ENCODE data around the gene ANGEL1.
A peak's percentile ranks its signal among the peaks of the same experiment; 100 is the strongest.

The ANGEL1 gene

DNA sequence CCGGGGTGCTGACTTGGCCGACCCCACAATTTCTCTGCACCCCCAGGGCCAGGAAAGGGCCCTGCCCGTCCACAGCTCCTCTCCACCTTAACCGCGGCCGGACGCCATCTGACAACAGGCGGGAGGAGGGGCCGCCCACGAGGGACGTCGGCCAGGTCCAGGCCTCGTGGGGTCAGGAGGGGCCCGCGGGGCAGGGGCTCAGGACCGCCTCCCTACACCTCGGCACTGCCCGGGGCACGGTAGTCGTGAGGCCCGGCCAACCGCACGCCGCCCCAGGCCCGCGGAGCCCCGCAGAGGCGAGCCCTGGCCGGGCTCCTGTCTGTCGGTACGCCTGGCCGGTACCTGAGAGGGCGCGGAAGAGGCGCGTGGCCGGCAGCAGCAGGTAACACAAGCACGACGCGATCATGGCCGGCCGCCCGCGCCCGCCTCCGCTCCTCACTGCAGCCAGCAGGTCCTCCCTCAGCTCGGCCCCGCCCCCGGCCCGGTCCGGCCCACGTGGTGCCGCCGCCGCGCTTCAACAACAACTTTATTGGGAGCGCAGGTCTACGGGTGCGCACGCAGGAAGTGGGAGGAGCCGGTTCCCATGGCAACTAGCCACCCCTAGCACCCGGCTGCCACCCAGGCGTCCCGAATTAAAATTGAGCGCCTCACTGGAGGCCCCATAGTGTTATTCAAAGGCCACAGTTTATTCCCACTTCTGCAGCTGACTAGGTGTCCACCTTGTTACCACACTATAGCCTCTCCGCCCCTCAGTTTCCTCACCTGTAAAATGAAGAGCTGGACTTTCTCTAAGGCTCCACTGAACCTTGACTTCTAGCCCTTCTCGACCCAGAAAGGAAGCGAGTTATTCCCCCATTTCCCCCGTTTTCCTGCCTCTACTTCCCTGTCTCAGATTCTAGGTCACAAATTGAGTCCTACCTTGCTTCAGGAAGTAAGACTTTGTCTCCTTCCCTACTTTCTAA, at the start of gene ANGEL1:
TSS of gene ANGEL1 (minus strand) at position 461 of the 962 bp plus-strand sequence. CDS start at position 406, 55 bp downstream.
- DNase-seq (ENCODE audit: low spot score), result peak; percentile 95

DNA sequence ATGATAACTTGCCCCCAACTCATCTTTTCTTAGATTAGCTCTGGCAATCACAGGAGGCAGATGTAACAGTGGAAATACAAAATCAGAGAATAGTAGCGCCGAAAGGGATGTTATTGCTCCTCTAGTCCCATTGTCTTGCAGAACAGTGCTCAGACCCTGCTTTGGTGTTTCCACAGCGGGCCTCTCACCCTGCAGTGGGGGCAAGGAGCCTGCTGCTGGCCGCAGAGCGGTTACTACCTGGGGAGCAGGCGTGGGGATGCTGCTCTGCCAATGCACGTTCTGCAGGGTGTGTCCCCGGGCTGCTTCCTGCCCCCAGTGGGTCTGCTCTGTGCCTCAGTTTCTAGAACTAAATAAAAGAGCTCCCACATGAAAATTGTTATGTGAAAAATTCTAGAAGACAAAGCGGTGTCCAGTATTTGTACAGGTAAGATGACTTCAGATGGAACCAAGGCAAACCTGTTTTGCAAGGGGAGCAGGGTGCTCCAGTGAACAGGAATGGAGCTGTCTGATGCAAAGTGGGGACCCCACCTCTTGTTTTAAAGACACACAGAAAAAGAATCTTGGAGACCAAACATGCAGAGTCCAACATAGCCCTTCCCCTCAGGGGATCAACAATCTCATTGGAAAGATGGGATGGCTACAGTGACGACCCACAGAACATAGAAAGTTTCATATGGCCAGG, 49.0 kb upstream of the ANGEL1 start:
- no peak for DNase-seq (ENCODE audit: low spot score)

DNA sequence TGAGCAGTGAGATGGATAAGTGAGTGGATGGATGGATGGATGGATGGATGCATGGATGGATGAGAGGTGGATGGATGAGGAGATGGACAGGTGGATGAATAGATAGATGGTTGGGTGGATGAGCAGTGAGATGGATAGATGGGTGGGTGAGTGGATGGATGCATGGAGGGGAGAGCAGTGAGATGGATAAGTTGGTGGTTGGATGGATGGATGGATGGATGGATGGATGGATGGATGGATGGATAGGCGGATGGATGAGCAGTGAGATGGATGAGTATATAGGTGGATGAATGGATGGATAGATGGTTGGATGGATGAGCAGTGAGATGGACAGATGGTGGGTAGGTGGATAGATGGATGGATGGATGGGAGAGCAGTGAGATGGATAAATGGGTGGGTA, 44.1 kb upstream of the ANGEL1 start:
- DNase-seq (ENCODE audit: low spot score), result no peak

DNA sequence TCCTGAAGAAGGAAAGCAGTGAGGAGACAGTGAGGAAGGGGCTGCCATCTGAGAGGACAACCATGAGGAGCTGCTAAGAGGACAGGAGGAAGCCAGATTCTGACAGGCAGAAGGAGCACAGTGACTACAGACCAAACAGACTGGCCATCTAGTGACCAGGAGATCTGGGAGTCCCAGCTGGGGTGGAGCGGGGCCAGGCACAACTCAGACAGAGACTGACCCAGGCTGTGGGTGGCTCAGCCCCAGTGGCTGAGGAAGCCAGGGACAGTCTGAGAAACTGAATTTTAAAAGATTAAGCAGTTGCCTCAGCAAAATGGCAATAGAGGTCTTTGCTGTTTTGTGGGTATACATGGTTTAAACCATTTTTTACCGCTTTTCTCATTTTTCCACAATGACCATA, 42.4 kb upstream of the ANGEL1 start:
- DNase-seq (ENCODE audit: low spot score), result no peak

DNA sequence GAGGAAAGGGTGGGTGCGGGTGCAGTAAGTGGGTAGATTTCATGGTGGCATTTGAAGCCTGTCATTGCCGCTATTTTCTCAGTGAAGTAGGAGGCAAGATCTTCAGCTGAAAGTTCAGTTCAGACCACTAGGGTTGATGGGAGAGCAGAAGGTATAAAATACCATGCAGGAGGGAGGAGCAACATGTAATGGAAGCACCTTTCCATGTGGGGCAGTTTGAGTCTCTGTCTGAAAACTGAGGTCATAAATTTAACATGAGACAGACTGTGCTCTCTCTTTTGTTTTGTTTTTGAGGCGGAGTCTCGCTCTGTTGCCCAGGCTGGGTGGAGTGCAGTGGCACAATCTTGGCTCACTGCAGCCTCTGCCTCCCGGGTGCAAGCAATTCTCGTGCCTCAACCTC, 36.2 kb upstream of the ANGEL1 start:
- DNase-seq (ENCODE audit: low spot score), result no peak

GRCh38 chr14:76846331-76847047, 33.8 kb upstream of the ANGEL1 start:
- no peak for DNase-seq (ENCODE audit: low spot score)

DNA sequence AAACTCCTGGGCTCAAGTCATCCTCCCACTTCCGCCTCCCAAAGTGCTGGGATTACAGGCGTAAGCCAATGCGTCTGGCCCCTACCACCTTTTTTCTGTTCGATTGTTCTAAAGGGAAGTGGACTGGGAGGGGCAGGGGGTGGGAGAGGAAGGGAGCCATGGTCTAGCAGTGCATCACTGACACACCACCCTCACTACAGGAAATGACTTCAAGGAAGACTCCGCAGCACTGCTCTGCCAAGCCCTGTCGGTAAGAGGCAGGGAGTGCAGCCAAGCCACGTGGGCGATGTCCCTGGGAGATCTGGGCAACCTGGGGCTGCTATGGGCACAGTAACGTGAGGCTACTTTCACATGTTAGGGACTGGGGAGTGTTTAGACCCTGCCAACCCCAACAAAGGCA, 31.5 kb upstream of the ANGEL1 start:
- DNase-seq (ENCODE audit: low spot score), result peak; percentile 69

GRCh38 chr14:76842414-76842813, 29.7 kb upstream of the ANGEL1 start:
- DNase-seq (ENCODE audit: low spot score), result no peak

- no peak for DNase-seq (ENCODE audit: low spot score)
These were observed 24.8 kb upstream of the ANGEL1 start for GRCh38 chr14:76837524-76837923.

- DNase-seq (ENCODE audit: low spot score), result peak; percentile 53
These were observed 23.4 kb upstream of the ANGEL1 start for GRCh38 chr14:76836029-76836630.

GRCh38 chr14:76834241-76834661, 21.6 kb upstream of the ANGEL1 start:
- DNase-seq (ENCODE audit: low spot score), result no peak

- DNase-seq (ENCODE audit: low spot score), result no peak
These were observed 20.3 kb upstream of the ANGEL1 start for GRCh38 chr14:76833011-76833410.

DNA sequence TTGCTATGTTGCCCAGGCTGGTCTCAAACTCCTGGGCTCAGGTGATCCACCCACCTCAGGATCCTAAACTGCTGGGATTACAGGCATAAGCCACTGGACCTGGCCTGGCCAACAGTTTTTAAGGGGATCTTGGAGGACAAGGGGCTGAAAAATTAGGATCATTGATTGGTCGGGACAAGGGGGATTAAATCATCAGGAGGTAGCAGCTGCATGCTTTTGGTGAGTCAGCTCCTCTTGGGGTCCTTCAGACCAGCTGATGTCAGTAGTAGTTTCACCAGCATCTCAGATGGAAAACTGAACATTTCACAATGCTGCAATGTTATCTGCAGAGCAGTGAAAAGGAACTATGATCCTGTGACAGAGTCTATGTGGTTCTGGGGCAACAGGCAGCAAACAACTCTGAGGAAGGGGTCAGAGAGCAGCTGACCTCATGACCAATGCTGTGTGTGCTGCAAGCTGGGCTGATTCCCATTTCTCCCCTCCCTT, 19.9 kb upstream of the ANGEL1 start:
- peak; percentile 49 for DNase-seq (ENCODE audit: low spot score)

DNA sequence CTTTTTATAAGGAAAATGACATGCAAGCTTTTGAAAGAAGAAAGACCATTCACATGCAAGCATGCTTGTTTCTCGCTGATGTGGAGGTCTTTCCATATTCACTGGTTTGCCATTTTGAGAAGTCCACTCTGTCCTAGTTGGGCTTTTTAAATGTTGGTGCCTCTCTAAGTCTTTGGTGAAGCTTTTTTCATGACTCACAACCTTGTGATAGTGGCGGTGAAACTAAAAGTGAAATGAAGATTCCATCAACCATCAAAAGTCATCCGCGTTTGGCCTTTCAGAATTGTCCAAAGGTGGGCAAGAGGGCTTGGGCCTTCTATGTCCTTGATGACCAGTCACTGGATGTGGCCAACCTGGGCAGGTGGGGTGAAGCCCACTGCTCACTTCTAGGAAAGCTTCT, 17.9 kb upstream of the ANGEL1 start:
- no peak for DNase-seq (ENCODE audit: low spot score)

GRCh38 chr14:76829650-76830421, 17.2 kb upstream of the ANGEL1 start:
- DNase-seq (ENCODE audit: low spot score), result peak; percentile 95

- DNase-seq (ENCODE audit: low spot score), result peak; percentile 46
These were observed 16.3 kb upstream of the ANGEL1 start for GRCh38 chr14:76829013-76829365.

- no peak for DNase-seq (ENCODE audit: low spot score)
These were observed 15.8 kb upstream of the ANGEL1 start for GRCh38 chr14:76828339-76829012.

- peak; percentile 34 for DNase-seq (ENCODE audit: low spot score)
These were observed 15.1 kb upstream of the ANGEL1 start for GRCh38 chr14:76827696-76828296.

- DNase-seq (ENCODE audit: low spot score), result no peak
These were observed 13.4 kb upstream of the ANGEL1 start, which contains the start of gene LRRC74A for GRCh38 chr14:76826122-76826521. Gene LRRC74A (plus strand): TSS chr14:76826408. CDS start chr14:76826698, 290 bp downstream.

GRCh38 chr14:76820700-76821099, 8.0 kb upstream of the ANGEL1 start:
- no peak for DNase-seq (ENCODE audit: low spot score)
